ENCODE data around the gene PLK3. TPM values are rescaled to one million over a fixed set of nuclear protein-coding genes. Genes with fewer than 3 reads are reported as not detected.

PLK3 gene
- total and polyA plus RNA-seq, 4 donors: 16.9 to 78.5 (median 37.0) TPM

- H3K27ac ChIP-seq (ENCODE audit: low read depth in 1 of 2, low read length in 1 of 2): no peak overlapping the region
- no peak overlapping the region for H3K4me3 ChIP-seq
- no peaks in the 10 kb centered on the region for H3K9me3 ChIP-seq (ENCODE audit: control insufficient read depth in 4 of 4, insufficient read depth in 3 of 4, low read length in 3 of 4)
- H3K4me1 ChIP-seq (ENCODE audit: control insufficient read depth in 5 of 5, insufficient read depth in 5 of 5, low read length in 5 of 5): peaks cover 0 to 30% (median 10%) of the 10 kb centered on the region in 5 donors
- TF ChIP-seq CTCF (IDR thresholded peaks at IDR 0.05; ENCODE audit: control extremely low read depth, extremely low read depth): no peak
- no peaks in the 10 kb centered on the region for H3K36me3 ChIP-seq (ENCODE audit: control insufficient read depth in 4 of 4, insufficient read depth in 4 of 4, low read length in 4 of 4)
- H3K9ac ChIP-seq (ENCODE audit: insufficient read depth in 1 of 2, low read length in 2 of 2): no peak overlapping the region
- no peaks in the 10 kb centered on the region for H3K27me3 ChIP-seq (ENCODE audit: control insufficient read depth in 3 of 3, insufficient read depth in 3 of 3, low read length in 2 of 3)
- ATAC-seq (ENCODE audit: insufficient read depth, low FRiP score): no peak
- WGBS, 2 donors: 95 to 96% methylated on average over 11 of the region's 11 CpGs
- DNase-seq: no peak
These were observed 17.8 kb downstream of the PLK3 start for GRCh38 chr1:44817771-44818495.

- Histone ChIP-seq H3K9ac (ENCODE audit: insufficient read depth in 1 of 2, low read length in 2 of 2) (peak overlapping the region; percentile 28 to 97), H3K27me3 (ENCODE audit: control insufficient read depth in 3 of 3, insufficient read depth in 3 of 3, low read length in 2 of 3) (no peaks in the 10 kb centered on the region), H3K4me1 (ENCODE audit: control insufficient read depth in 5 of 5, insufficient read depth in 5 of 5, low read length in 5 of 5) (peaks cover 0 to 19% (median 4%) of the 10 kb centered on the region in 5 donors), H3K4me3 (peak overlapping the region; percentile 17), H3K9me3 (ENCODE audit: control insufficient read depth in 4 of 4, insufficient read depth in 3 of 4, low read length in 3 of 4) (no peaks in the 10 kb centered on the region), H3K36me3 (ENCODE audit: control insufficient read depth in 4 of 4, insufficient read depth in 4 of 4, low read length in 4 of 4) (no peaks in the 10 kb centered on the region), H3K27ac (ENCODE audit: low read depth in 1 of 2, low read length in 1 of 2) (peak overlapping the region; percentile 89 to 100)
- TF ChIP-seq CTCF (IDR thresholded peaks at IDR 0.05; ENCODE audit: control extremely low read depth, extremely low read depth): no peak
- DNase-seq: peak in 1 of 3 donors; percentile 72
- 0 to 1% methylated on average over 13 of the region's 13 CpGs for WGBS, 2 donors
- ATAC-seq (ENCODE audit: insufficient read depth, low FRiP score): no peak
These were observed 19.0 kb downstream of the PLK3 start for GRCh38 chr1:44819196-44819607.

- H3K4me1 ChIP-seq (ENCODE audit: control insufficient read depth in 5 of 5, insufficient read depth in 5 of 5, low read length in 5 of 5): peaks cover 0 to 19% (median 1%) of the 10 kb centered on the region in 5 donors
- H3K9ac ChIP-seq (ENCODE audit: insufficient read depth in 1 of 2, low read length in 2 of 2): peak overlapping the region; percentile 67 to 97
- H3K4me3 ChIP-seq: peak overlapping the region; percentile 22
- peak overlapping the region; percentile 89 to 100 for H3K27ac ChIP-seq (ENCODE audit: low read depth in 1 of 2, low read length in 1 of 2)
- ATAC-seq (ENCODE audit: insufficient read depth, low FRiP score) (peak; percentile 88), DNase-seq (peak; percentile 80 to 96 (median 92))
- no peaks in the 10 kb centered on the region for H3K27me3 ChIP-seq (ENCODE audit: control insufficient read depth in 3 of 3, insufficient read depth in 3 of 3, low read length in 2 of 3)
- WGBS, 2 donors: 0% methylated on average over 33 of the region's 33 CpGs
- no peaks in the 10 kb centered on the region for H3K36me3 ChIP-seq (ENCODE audit: control insufficient read depth in 4 of 4, insufficient read depth in 4 of 4, low read length in 4 of 4)
- H3K9me3 ChIP-seq (ENCODE audit: control insufficient read depth in 4 of 4, insufficient read depth in 3 of 4, low read length in 3 of 4): no peaks in the 10 kb centered on the region
- TF ChIP-seq CTCF (IDR thresholded peaks at IDR 0.05; ENCODE audit: control extremely low read depth, extremely low read depth): no peak
These were observed 19.6 kb downstream of the PLK3 start for GRCh38 chr1:44819608-44820327.
